Gastroesophageal sphincter (tissue), 3 donors: ENCODE measurements around the gene SLC17A9.

Source experiments
- CTCF ChIP-seq, 4 experiments: fragments of 200-600 bp in 2 of 4; fragments of 450-650 bp in 2 of 4; sonication (generic) in 1 of 4; IDR thresholded peaks; one replicate each; pipeline ENCODE4 v1.5.1; 2017 to 2019; ENCODE audit warnings: antibody characterized with exemption in 4 of 4, mild to moderate bottlenecking in 2 of 4, moderate library complexity in 2 of 4
- EP300 ChIP-seq: sonication (generic); formaldehyde crosslinking; IDR thresholded peaks from one replicate; pipeline ENCODE4 v1.6.1; 2017; ENCODE audit warnings: antibody characterized with exemption, mild to moderate bottlenecking
- POLR2A ChIP-seq, 2 donors: fragments of 450-650 bp; IDR thresholded peaks; one replicate each; pipeline ENCODE4 v1.6.1; 2017; ENCODE audit warnings: antibody characterized with exemption in 2 of 2, mild to moderate bottlenecking in 2 of 2, moderate library complexity in 1 of 2
- POLR2AphosphoS5 ChIP-seq: sonication (generic); formaldehyde crosslinking; IDR thresholded peaks from one replicate; pipeline ENCODE4 v1.6.1; 2017; ENCODE audit warnings: antibody characterized with exemption

DNA sequence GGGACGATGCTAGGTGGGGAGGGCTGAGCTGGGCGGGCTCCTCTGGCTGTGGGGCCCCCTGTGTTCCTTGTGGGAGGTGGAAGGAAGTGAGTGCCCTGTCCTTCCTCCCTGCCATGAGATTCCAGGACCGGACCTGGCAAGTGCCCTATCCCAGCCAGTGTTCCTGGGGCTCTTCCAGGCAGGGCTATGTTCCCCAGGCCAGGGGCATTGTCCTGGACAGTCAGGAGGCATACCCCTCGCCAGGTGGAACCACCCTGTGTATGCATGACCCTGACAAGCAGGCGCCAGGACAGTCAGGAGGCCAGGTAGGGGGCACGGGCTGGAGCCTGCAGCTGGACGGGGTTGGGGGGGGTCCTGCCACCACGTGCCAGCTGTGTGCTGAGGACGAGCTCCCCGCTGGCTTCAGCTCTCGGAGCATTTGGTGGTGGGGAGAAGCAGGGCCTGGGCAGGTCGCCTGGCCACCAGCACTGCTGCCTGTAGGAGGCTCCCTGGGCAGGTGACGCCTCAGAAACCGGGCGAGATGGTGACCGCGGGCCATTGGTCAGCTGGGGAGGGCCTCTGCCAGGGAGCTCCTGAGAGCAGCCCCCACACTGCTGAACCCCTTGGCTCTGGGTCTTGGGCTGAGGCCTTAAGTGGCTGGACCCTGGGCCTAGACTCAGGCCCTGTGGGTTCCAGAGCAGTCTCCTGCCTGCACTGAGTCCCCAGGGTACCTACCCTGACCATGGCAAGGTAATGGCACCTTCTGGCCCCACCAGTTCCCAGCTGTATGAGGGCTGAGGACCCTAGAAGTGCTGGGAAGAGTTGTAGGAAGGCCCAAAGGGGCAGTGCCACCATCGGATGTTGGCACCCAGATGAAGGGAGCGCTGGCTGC lies 694 bp downstream of the SLC17A9 start:
- TF ChIP-seq POLR2A (IDR thresholded peaks at IDR 0.05) = no peak
- TF ChIP-seq CTCF (IDR thresholded peaks at IDR 0.05) = no peak
- no peak for TF ChIP-seq POLR2AphosphoS5
- TF ChIP-seq EP300 = no peak
